ENCODE data around the gene HELZ2. TPM values are rescaled to one million over a fixed set of nuclear protein-coding genes. Genes with fewer than 3 reads are reported as not detected.
A peak's percentile ranks its signal among the peaks of the same experiment; 100 is the strongest.

Gene HELZ2
- total and polyA plus RNA-seq, 2 donors from 2014 or later, result 3.2 to 40.7 TPM

DNA sequence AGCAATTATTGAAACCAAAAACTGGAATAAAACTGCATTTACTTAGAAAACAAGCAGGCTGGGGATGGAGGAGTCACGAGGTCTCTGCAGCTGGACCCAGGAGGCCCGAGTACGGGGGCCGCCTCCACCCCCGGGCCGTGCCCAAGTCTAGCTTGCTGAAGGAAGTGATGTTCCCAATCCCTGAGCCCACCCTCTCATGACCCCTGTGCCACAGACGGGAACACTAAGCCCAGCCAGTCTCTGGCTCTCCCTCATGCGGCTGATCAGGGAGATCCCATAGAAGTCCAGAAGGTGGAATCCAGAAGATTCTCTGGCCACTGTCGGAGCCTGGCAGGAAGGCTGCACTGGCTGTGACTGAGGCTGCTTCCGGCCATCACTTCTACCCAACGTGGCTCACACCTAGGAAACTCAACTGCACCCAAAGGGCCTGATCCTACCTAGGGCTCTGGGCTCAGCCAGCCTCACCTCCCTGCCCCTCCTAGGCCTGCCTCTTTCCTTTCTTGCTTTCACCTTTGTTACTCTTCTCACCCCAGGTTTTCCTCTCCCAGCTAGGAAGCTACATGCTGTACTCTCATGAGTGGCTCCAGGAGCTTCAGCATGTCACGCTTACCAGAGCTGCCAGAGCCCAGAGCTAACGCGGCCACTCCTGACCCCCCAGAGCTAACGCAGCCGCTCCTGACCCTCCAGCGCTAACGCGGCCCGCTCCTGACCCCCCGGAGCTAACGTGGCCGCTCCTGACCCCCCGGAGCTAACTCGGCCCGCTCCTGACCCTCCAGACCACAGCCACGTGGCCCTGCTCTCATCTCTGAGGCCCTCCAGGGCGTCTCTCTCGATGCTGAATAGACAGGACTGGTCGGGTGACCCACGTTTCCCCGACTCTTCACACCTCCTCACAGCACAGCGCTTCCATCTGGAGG lies 24.7 kb upstream of the HELZ2 start:
- TF ChIP-seq CTCF (IDR thresholded peaks at IDR 0.05; ENCODE audit: borderline replicate concordance, extremely low read depth, insufficient read depth), result no peak
- FAIRE-seq, result no peak
- no peaks in the 10 kb centered on the region for H3K9me3 ChIP-seq (ENCODE audit: control insufficient read depth in 2 of 3, insufficient read depth in 1 of 3, low read length in 3 of 3)
- DNase-seq, result peak in 1 of 5 donors; percentile 60
- H3K27me3 ChIP-seq (ENCODE audit: control insufficient read depth, insufficient read depth, low read length), result no peaks in the 10 kb centered on the region
- H3K4me3 ChIP-seq (ENCODE audit: low read length in 3 of 3), result no peak overlapping the region
- H3K27ac ChIP-seq (ENCODE audit: low read depth in 2 of 2, low read length in 2 of 2), result no peak overlapping the region
- H3K4me1 ChIP-seq (ENCODE audit: control insufficient read depth in 2 of 3, insufficient read depth in 2 of 3, low read depth in 1 of 3, low read length in 3 of 3), result no peaks in the 10 kb centered on the region
- intact Hi-C loops (cut with DNase I), result no loop called here
- no peak overlapping the region for H3K9ac ChIP-seq (ENCODE audit: low read length in 3 of 3)
- peaks cover 0 to 34% (median 6%) of the 10 kb centered on the region in 3 donors for H3K36me3 ChIP-seq (ENCODE audit: control insufficient read depth in 2 of 3, insufficient read depth in 3 of 3, low read length in 3 of 3)

DNA sequence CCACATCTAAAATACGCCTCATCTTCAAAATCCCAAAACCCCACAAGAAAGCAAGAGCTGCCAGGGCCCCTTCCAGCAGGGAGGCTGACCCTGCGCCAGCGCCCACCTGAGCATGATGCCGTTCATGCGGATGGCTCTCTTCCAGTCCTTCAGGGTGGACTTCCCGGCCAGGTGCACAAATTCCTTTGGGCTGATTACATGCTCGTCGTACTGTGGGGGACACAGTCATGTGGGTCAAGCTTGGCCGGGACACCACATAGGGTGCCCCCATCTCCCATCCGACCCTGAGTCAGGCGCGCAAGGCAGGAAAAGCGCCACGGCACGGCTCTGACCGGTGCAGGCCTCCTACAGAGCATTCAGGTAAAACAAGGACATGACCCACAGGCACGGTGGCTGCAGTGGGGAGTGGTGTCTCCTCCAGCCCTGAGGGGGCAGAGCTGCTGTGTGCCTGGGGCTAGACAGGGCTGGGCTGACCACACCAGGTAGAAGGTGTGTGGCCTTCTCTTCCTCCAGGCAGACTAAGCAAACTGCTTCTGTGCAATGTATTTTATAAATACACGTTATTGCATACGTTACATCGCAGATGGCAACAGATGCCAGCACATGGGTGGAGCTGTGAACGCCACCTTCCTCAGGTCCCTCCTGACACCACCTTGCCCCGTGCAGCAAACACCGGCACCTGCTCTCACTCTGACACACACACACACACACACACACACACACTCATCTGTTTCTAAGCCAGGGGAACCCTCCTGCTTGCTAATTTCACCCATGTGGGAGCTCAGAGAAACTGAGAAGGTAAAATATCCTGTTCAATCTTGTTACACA lies 23.8 kb upstream of the HELZ2 start:
- peaks cover 0 to 38% (median 12%) of the 10 kb centered on the region in 3 donors for H3K36me3 ChIP-seq (ENCODE audit: control insufficient read depth in 2 of 3, insufficient read depth in 3 of 3, low read length in 3 of 3)
- DNase-seq, result peak in 1 of 5 donors; percentile 62
- H3K9ac ChIP-seq (ENCODE audit: low read length in 3 of 3), result no peak overlapping the region
- H3K27me3 ChIP-seq (ENCODE audit: control insufficient read depth, insufficient read depth, low read length), result no peaks in the 10 kb centered on the region
- no peak for FAIRE-seq
- no peak overlapping the region for H3K4me3 ChIP-seq (ENCODE audit: low read length in 3 of 3)
- TF ChIP-seq CTCF (IDR thresholded peaks at IDR 0.05; ENCODE audit: borderline replicate concordance, extremely low read depth, insufficient read depth), result no peak
- H3K27ac ChIP-seq (ENCODE audit: low read depth in 2 of 2, low read length in 2 of 2), result no peak overlapping the region
- no peaks in the 10 kb centered on the region for H3K9me3 ChIP-seq (ENCODE audit: control insufficient read depth in 2 of 3, insufficient read depth in 1 of 3, low read length in 3 of 3)
- intact Hi-C loops (cut with DNase I), result no loop called here
- H3K4me1 ChIP-seq (ENCODE audit: control insufficient read depth in 2 of 3, insufficient read depth in 2 of 3, low read depth in 1 of 3, low read length in 3 of 3), result no peaks in the 10 kb centered on the region

DNA sequence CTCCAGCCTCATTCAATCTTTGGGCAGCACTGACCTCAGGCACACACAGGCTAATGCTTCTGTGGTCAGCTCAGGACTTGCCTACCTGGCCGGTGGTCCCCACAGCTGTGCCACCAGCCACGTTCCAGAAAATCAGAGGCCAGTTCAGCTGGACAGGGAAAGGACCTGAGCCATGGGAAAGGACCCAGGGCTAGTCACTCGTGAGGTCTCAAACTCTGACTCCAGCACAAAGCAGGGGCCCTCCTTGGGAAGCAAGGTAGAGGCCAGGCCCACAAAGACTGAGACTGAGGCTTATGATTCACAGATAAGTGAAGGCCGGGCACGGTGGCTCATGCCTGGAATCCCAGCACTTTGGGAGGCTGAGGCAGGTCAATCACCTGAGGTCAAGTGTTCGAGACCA lies 22.4 kb upstream of the HELZ2 start:
- H3K4me1 ChIP-seq (ENCODE audit: control insufficient read depth in 2 of 3, insufficient read depth in 2 of 3, low read depth in 1 of 3, low read length in 3 of 3), result no peaks in the 10 kb centered on the region
- H3K36me3 ChIP-seq (ENCODE audit: control insufficient read depth in 2 of 3, insufficient read depth in 3 of 3, low read length in 3 of 3), result peaks cover 0 to 30% (median 12%) of the 10 kb centered on the region in 3 donors
- no peaks in the 10 kb centered on the region for H3K9me3 ChIP-seq (ENCODE audit: control insufficient read depth in 2 of 3, insufficient read depth in 1 of 3, low read length in 3 of 3)
- no peak overlapping the region for H3K4me3 ChIP-seq (ENCODE audit: low read length in 3 of 3)
- DNase-seq (peak in 1 of 5 donors; percentile 21), FAIRE-seq (no peak)
- no peaks in the 10 kb centered on the region for H3K27me3 ChIP-seq (ENCODE audit: control insufficient read depth, insufficient read depth, low read length)
- no peak for TF ChIP-seq CTCF (IDR thresholded peaks at IDR 0.05; ENCODE audit: borderline replicate concordance, extremely low read depth, insufficient read depth)
- intact Hi-C loops (cut with DNase I), result no loop called here
- no peak overlapping the region for H3K9ac ChIP-seq (ENCODE audit: low read length in 3 of 3)
- no peak overlapping the region for H3K27ac ChIP-seq (ENCODE audit: low read depth in 2 of 2, low read length in 2 of 2)
